UCSD-AML1 (cell line): ENCODE data around the gene FLYWCH2.
A peak's percentile ranks its signal among the peaks of the same experiment; 100 is the strongest.
"Not testable (repeated sequence)": the region's sequence is repeated elsewhere in the genome, so short reads cannot be mapped to it uniquely, and the experiment has no call there.

ENCODE experiments used
- DNase-seq: peaks from one replicate; lab custom pipeline; 2025; ENCODE audit not compliant: unreplicated experiment; lab: John Stamatoyannopoulos, UW

FLYWCH2 gene

GRCh38 chr16:2912330-2913199, 29.6 kb downstream of the FLYWCH2 start:
- DNase-seq = peak; percentile 47

DNA sequence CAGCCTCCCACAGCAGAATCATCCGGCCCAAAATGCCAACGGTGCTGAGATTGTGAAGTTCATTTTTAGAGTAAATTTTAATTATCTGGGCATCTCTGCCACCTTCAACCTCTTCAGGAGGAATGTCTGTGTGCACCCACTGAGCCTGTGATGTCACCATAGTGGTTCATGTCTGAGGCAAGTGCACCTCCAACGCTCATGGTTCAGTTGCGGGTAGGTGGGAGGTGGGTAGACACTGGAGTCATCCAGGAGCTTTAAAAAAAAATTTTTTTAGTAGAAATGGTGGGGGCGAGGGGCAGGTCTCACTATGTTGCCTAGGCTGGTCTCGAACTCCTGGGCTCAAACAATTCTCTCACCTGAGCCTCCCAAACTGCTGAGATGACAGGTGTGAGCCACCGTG, 30.6 kb downstream of the FLYWCH2 start:
- DNase-seq = no peak

DNA sequence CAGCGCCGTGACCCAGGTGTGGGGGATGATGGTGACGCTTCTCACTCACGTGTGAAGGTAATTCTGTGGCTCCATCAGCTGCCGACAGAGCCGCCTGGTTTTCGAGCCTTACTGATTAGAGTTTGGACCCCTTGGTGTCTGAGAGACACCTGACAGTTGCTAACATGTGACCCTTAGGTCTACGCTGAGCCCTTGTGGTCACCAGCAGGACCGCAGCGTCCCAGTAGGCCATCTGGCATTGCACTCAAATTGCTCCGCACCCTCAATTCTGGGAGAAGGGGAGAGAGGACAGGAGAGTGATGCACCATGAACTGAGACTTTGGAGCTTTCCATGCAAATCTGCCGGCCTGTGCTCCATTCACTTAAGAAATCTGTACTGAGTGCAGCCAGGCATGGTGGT, 31.2 kb downstream of the FLYWCH2 start:
- DNase-seq = no peak

GRCh38 chr16:2915196-2915929, 32.3 kb downstream of the FLYWCH2 start:
- no peak for DNase-seq

DNA sequence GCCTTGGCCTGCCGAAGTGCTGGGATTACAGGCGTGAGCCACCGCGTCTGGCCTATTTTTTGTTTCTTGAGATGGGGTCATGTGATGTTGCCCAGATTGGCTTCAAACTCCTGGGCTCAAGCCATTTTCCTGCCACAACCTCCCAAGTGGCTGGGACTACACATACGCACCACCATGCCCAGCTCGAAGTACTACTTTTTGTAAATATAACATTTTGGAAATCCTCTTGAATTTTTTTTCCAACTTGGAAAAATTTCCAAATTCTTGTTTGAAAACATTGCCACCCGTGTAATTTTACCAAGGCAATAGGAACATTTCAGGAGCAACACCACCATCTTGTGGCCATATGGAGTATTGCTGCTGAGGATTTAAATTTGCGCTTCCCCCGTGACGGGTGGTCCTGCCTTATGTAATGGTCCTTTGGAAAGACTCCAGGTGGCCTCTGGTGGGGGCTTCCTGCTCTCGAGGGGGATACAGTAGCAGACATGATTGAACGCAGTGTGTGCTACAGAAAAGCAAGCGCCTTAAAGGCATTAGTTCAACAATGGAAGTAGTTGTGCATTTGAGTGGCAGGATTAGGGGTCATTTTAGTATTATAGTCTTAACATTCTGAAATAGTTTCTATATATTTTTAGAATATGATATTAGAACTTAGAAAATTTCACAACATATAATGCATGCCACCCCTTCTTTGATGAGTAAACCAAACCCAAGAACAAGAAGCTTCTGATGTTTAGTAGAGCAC, 36.7 kb downstream of the FLYWCH2 start:
- peak; percentile 25 for DNase-seq

DNA sequence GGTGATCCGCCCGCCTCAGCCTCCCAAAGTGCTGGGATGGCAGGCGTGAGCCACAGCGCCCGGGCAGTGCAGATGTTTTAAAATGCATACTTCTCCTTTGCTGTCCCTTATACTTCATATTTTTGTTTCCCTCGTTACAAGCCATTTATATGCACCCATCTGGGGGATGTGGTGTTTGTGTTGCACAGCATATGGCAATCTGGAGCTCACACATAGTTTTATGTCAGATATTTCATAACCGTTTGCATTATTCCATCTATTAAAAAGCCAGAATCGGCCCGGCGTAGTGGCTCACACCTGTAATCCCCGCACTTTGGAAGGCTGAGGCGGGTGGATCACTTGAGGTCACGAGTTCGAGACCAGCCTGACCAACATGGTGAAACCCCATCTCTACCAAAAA, 40.5 kb downstream of the FLYWCH2 start:
- DNase-seq = no peak

GRCh38 chr16:2924901-2925755, 42.1 kb downstream of the FLYWCH2 start:
- DNase-seq = no peak

- DNase-seq = no peak
These were observed 43.1 kb downstream of the FLYWCH2 start for GRCh38 chr16:2925951-2926649.

- DNase-seq = no peak
These were observed 43.6 kb downstream of the FLYWCH2 start for GRCh38 chr16:2926650-2926999.

- peak; percentile 82 for DNase-seq
These were observed 44.1 kb downstream of the FLYWCH2 start for GRCh38 chr16:2927010-2927646.

- not testable (repeated sequence) for DNase-seq
These were observed 45.1 kb downstream of the FLYWCH2 start for GRCh38 chr16:2928151-2928550.

DNA sequence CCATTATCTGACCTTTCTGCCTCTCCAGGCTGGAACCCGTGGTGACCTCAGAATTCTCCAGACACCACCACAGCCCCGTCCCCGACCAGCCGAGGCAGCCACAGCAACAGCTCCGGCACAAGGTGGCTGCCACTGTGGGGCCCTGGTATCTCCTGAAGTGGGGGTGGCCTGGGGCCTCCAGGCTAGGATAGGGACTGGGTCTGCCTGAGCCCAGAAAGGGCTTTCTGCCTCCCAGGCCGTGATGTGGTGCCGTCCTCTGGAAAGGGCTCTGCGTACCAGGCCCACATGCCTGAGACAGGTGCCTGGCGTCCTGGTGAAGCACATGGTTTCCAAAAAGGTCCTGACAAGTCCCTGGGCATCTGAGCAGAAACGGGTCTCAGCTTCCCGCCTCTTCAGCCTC, 45.8 kb downstream of the FLYWCH2 start:
- no peak for DNase-seq

- no peak for DNase-seq
These were observed 46.7 kb downstream of the FLYWCH2 start for GRCh38 chr16:2929693-2930092.

DNA sequence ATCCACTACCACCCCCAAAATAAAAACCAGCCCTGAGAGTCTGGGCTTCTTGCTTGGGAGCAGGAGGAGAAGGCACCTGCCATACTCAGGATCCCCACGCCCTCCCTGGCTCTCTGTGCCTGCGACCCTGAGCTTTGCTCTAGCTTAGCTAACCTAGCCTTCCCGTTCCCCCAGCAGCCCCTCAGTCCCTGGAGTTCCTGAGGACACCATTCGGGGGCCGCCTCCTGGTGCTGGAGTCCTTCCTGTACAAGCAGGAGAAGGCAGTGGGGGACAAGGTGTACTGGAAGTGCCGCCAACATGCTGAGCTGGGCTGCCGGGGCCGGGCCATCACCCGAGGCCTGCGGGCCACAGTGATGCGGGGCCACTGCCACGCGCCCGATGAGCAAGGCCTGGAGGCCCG, 47.2 kb downstream of the FLYWCH2 start:
- DNase-seq = no peak

GRCh38 chr16:2931231-2931914, 48.4 kb downstream of the FLYWCH2 start:
- DNase-seq = not testable (repeated sequence)

- DNase-seq = no peak
These were observed 50.1 kb downstream of the FLYWCH2 start for GRCh38 chr16:2933136-2933535.

DNA sequence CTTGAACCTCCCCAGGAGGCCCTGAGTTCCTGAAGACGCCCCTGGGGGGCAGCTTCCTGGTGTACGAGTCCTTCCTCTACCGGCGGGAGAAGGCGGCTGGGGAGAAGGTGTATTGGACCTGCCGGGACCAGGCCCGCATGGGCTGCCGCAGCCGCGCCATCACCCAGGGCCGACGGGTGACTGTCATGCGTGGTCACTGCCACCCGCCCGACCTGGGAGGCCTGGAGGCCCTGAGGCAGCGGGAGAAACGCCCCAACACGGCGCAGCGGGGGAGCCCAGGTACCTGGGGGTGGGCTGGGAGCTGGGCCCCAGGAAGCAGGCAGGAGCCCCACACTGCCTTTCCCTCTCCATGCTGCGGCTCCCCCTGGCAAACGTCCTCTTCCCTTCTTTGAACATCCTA, 50.7 kb downstream of the FLYWCH2 start:
- DNase-seq = no peak

GRCh38 chr16:2934450-2934849, 51.4 kb downstream of the FLYWCH2 start:
- no peak for DNase-seq

- DNase-seq = no peak
These were observed 53.5 kb downstream of the FLYWCH2 start for GRCh38 chr16:2936436-2937011.
